ENCODE measurements around the gene PSMC2. TPM values are rescaled to one million over a fixed set of nuclear protein-coding genes. Genes with fewer than 3 reads are reported as not detected.
A peak's percentile ranks its signal among the peaks of the same experiment; 100 is the strongest.

The PSMC2 gene
- total RNA-seq, 3 donors from 2014 or later (not counting 1 experiment from before 2014, with no cell fraction given) = 82.1 to 93.9 (median 88.1) TPM

- Mint-ChIP-seq H3K27me3 (ENCODE audit: low read depth in 2 of 2) (no peaks in the 10 kb centered on the region), H3K4me1 (peaks cover 46 to 57% of the 10 kb centered on the region in 2 donors), H3K27ac (peak overlapping the region; percentile 97 to 98), H3K9me3 (no peaks in the 10 kb centered on the region), H3K36me3 (no peaks in the 10 kb centered on the region), H3K4me3 (peak overlapping the region; percentile 96)
- Histone ChIP-seq H3K36me3 (ENCODE audit: control insufficient read depth, insufficient read depth, low read length) (peaks cover 6% of the 10 kb centered on the region), H3K27ac (ENCODE audit: low read length) (no peak overlapping the region), H3K4me1 (ENCODE audit: control insufficient read depth, insufficient read depth, low read length) (peaks cover 13% of the 10 kb centered on the region), H3K4me3 (ENCODE audit: low read length) (peak overlapping the region; percentile 83), H3K27me3 (ENCODE audit: control insufficient read depth, insufficient read depth, low read length) (no peaks in the 10 kb centered on the region), H3K9me3 (ENCODE audit: control insufficient read depth, insufficient read depth, low read length) (no peaks in the 10 kb centered on the region)
- intact Hi-C loops (cut with micrococcal nuclease) = no loop called here
- ATAC-seq = no peak
- 5% methylated on average over 12 of the region's 13 CpGs for WGBS (ENCODE audit: insufficient coverage)
- DNase-seq = peak in 1 of 2 donors; percentile 23
- no peak for TF ChIP-seq CTCF (IDR thresholded peaks at IDR 0.05)
These were observed 1.0 kb downstream of the PSMC2 start for GRCh38 chr7:103348452-103348851.

GRCh38 chr7:103348959-103349358 lies 1.5 kb downstream of the PSMC2 start:
- Histone ChIP-seq H3K36me3 (ENCODE audit: control insufficient read depth, insufficient read depth, low read length) (peaks cover 10% of the 10 kb centered on the region), H3K9me3 (ENCODE audit: control insufficient read depth, insufficient read depth, low read length) (no peaks in the 10 kb centered on the region), H3K27me3 (ENCODE audit: control insufficient read depth, insufficient read depth, low read length) (no peaks in the 10 kb centered on the region), H3K27ac (ENCODE audit: low read length) (no peak overlapping the region), H3K4me3 (ENCODE audit: low read length) (no peak overlapping the region), H3K4me1 (ENCODE audit: control insufficient read depth, insufficient read depth, low read length) (peaks cover 12% of the 10 kb centered on the region)
- H3K4me1 Mint-ChIP-seq = peaks cover 41 to 52% of the 10 kb centered on the region in 2 donors
- H3K9me3 Mint-ChIP-seq = no peaks in the 10 kb centered on the region
- no peaks in the 10 kb centered on the region for H3K36me3 Mint-ChIP-seq
- WGBS (ENCODE audit: insufficient coverage) = 20% methylated on average over 1 of the region's 2 CpGs
- ATAC-seq (no peak), DNase-seq (no peak)
- no peaks in the 10 kb centered on the region for H3K27me3 Mint-ChIP-seq (ENCODE audit: low read depth in 2 of 2)
- TF ChIP-seq CTCF (IDR thresholded peaks at IDR 0.05) = no peak
- H3K27ac Mint-ChIP-seq = peak overlapping the region; percentile 97 to 98
- intact Hi-C loops (cut with micrococcal nuclease) = no loop called here
- H3K4me3 Mint-ChIP-seq = peak overlapping the region; percentile 93

- Mint-ChIP-seq H3K4me1 (peaks cover 37 to 48% of the 10 kb centered on the region in 2 donors), H3K36me3 (no peaks in the 10 kb centered on the region), H3K27ac (peak overlapping the region; percentile 10 to 27), H3K9me3 (no peaks in the 10 kb centered on the region), H3K27me3 (ENCODE audit: low read depth in 2 of 2) (no peaks in the 10 kb centered on the region), H3K4me3 (peak overlapping the region; percentile 64)
- Histone ChIP-seq H3K36me3 (ENCODE audit: control insufficient read depth, insufficient read depth, low read length) (peaks cover 14% of the 10 kb centered on the region), H3K4me3 (ENCODE audit: low read length) (no peak overlapping the region), H3K27ac (ENCODE audit: low read length) (no peak overlapping the region), H3K4me1 (ENCODE audit: control insufficient read depth, insufficient read depth, low read length) (peaks cover 9% of the 10 kb centered on the region), H3K27me3 (ENCODE audit: control insufficient read depth, insufficient read depth, low read length) (no peaks in the 10 kb centered on the region), H3K9me3 (ENCODE audit: control insufficient read depth, insufficient read depth, low read length) (no peaks in the 10 kb centered on the region)
- intact Hi-C loops (cut with micrococcal nuclease) = no loop called here
- TF ChIP-seq CTCF (IDR thresholded peaks at IDR 0.05) = no peak
- WGBS (ENCODE audit: insufficient coverage) = no CpG with 5 or more reads among the region's 1 CpG
- DNase-seq (no peak), ATAC-seq (no peak)
These were observed 2.4 kb downstream of the PSMC2 start for GRCh38 chr7:103349805-103350204.

- Histone ChIP-seq H3K27me3 (ENCODE audit: control insufficient read depth, insufficient read depth, low read length) (no peaks in the 10 kb centered on the region), H3K9me3 (ENCODE audit: control insufficient read depth, insufficient read depth, low read length) (no peaks in the 10 kb centered on the region), H3K4me1 (ENCODE audit: control insufficient read depth, insufficient read depth, low read length) (no peaks in the 10 kb centered on the region), H3K27ac (ENCODE audit: low read length) (no peak overlapping the region), H3K4me3 (ENCODE audit: low read length) (no peak overlapping the region), H3K36me3 (ENCODE audit: control insufficient read depth, insufficient read depth, low read length) (peaks cover 47% of the 10 kb centered on the region)
- Mint-ChIP-seq H3K36me3 (peaks cover 27% of the 10 kb centered on the region), H3K4me1 (no peaks in the 10 kb centered on the region), H3K4me3 (no peak overlapping the region), H3K27ac (peak overlapping the region in 1 of 2 donors; percentile 14), H3K27me3 (ENCODE audit: low read depth in 2 of 2) (no peaks in the 10 kb centered on the region), H3K9me3 (no peaks in the 10 kb centered on the region)
- WGBS (ENCODE audit: insufficient coverage) = 99% methylated on average over 5 of the region's 5 CpGs
- DNase-seq = no peak
- TF ChIP-seq CTCF (IDR thresholded peaks at IDR 0.05) = no peak
- intact Hi-C loops (cut with micrococcal nuclease) = no loop called here
- no peak for ATAC-seq
These were observed 22.0 kb downstream of the PSMC2 start for GRCh38 chr7:103369432-103369831.

All from natural killer cell (primary cell).